ENCODE data around the gene HNRNPF. TPM values are rescaled to one million over a fixed set of nuclear protein-coding genes. Genes with fewer than 3 reads are reported as not detected.

Gene HNRNPF
- total RNA-seq, 1 donor: 235 TPM

- DNase-seq (ENCODE audit: low read depth in 2 of 3, low spot score in 2 of 3): no peak
These were observed 25.6 kb downstream of the HNRNPF start for GRCh38 chr10:43383204-43383971.

GRCh38 chr10:43380610-43381222, 28.3 kb downstream of the HNRNPF start:
- DNase-seq (ENCODE audit: low read depth in 2 of 3, low spot score in 2 of 3): peak in 1 of 3 donors; percentile 18

DNA sequence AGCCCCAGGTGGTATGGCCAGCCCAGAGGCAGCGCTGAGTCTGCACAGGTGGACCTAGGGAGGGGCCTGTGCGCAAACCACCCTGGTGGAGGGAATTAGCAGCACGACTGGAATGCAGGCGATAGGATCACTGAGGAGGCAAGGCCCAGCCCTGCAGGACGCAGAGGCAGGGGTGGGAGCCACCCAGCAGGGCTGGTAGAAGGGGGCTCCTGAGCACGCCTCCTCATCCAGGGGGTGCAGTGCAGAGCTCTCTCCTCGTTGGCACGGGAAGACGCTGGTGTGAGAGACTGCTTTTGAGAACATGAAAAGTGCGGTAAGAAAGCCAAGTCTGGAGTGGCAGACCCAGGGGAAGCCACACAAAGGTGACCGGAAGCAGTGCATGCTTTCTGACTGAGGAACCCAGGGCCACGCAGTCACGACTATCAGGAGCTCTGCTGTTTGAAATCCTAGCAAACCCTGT, 31.5 kb downstream of the HNRNPF start:
- no peak for DNase-seq (ENCODE audit: low read depth in 2 of 3, low spot score in 2 of 3)

DNA sequence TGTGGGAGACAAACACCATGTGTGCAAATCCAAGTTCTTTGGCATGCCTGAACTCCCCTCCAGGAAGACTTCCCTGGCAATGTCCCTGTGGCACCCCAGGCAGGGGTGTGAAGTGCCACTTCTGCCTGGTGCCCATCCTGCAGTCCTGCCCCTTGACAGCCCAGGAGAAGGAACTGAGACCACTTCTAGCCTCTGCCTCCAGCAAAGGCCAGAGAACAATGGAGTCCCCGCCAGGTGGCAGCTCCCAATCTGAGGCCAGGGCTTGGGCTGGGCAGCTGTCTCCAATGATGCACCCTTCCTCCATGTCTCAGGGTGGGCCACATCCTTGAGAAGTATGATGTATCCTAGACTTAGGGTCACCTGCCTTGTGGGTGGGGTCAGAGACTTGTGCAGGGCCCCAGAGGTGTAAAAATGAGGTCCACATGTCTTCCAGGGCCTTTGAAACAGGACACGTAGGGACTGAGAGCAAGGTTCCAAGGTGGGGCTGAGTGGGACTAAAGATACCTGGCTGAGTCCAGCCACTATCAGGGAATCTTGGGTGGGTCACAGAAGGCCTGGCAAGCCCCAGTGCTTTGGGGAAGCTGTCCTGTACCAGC, 32.1 kb downstream of the HNRNPF start:
- DNase-seq (ENCODE audit: low read depth in 2 of 3, low spot score in 2 of 3): no peak

DNA sequence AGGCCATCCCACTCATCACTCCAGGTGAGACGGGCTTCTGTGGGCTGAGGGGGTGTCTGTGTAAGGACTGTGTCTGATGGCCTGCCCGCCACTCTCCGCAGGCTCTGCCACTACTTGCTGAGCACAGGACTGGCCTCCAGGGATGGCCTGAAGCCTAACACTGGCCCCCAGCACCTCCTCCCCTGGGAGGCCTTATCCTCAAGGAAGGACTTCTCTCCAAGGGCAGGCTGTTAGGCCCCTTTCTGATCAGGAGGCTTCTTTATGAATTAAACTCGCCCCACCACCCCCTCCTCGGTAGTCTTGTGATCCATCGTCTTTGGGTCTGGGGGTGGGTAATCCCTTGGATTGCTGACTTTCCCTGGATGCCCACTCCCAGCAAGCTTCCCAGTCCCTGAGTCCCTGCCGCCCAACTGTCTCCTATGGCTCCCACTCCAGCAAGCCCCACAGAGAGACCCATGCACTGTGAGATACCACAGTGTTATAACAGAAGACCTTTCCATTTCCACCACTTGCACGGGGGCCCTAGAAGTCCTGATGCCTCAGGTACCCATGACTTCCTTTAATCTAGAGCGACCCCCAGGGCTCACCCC, 32.8 kb downstream of the HNRNPF start:
- DNase-seq (ENCODE audit: low read depth in 2 of 3, low spot score in 2 of 3): no peak

- DNase-seq (ENCODE audit: low read depth in 2 of 3, low spot score in 2 of 3): no peak
These were observed 33.5 kb downstream of the HNRNPF start for GRCh38 chr10:43375401-43376020.

- DNase-seq (ENCODE audit: low read depth in 2 of 3, low spot score in 2 of 3): no peak
These were observed 34.8 kb downstream of the HNRNPF start for GRCh38 chr10:43374194-43374593.

DNA sequence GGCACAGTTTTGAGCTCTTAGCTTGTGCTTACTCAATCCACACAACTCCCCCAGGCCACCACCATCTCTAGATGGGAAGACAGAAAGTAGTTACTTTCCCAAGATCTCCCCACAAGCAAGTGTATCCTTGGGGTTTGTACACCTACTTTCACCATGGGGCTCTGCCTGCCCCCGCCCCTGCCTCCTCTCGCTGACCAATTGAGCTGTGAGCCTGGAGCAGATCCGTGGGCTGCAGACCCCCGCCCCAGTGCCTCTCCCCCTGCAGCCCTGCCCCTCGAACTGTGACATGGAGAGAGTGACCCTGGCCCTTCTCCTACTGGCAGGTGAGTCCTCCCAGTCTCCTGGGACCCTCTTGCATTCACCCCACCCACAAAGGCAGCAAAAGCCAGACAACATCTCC, 35.5 kb downstream of the HNRNPF start:
- DNase-seq (ENCODE audit: low read depth in 2 of 3, low spot score in 2 of 3): no peak

GRCh38 chr10:43372765-43373361, 36.1 kb downstream of the HNRNPF start:
- DNase-seq (ENCODE audit: low read depth in 2 of 3, low spot score in 2 of 3): no peak

- no peak for DNase-seq (ENCODE audit: low read depth in 2 of 3, low spot score in 2 of 3)
These were observed 37.6 kb downstream of the HNRNPF start, which contains the start of gene FXYD4 for GRCh38 chr10:43371418-43371817. FXYD4 (plus strand) TSS chr10:43371636; CDS start chr10:43373747, 2,111 bp downstream.

GRCh38 chr10:43370671-43371215, 38.2 kb downstream of the HNRNPF start:
- DNase-seq (ENCODE audit: low read depth in 2 of 3, low spot score in 2 of 3): no peak

DNA sequence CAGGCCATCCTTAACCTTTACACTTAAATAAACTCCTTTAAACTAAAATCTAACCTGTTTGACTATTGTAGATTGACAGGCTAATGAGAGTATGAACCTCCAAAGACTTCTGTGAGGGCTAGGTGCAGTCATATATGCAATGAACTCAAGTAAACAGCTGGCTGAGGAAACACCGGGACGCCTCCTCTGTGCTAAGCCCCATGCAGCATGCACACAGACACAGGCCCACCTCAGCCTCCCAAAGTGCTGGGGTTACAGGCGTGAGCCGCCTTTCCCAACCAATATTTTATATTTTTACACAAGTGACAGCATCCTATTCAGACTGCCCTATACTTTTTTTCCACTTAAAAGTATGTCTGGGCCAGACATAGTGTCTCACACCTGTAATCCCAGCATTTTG, 39.1 kb downstream of the HNRNPF start:
- DNase-seq (ENCODE audit: low read depth in 2 of 3, low spot score in 2 of 3): no peak

- DNase-seq (ENCODE audit: low read depth in 2 of 3, low spot score in 2 of 3): no peak
These were observed 44.0 kb downstream of the HNRNPF start for GRCh38 chr10:43365001-43365400.

DNA sequence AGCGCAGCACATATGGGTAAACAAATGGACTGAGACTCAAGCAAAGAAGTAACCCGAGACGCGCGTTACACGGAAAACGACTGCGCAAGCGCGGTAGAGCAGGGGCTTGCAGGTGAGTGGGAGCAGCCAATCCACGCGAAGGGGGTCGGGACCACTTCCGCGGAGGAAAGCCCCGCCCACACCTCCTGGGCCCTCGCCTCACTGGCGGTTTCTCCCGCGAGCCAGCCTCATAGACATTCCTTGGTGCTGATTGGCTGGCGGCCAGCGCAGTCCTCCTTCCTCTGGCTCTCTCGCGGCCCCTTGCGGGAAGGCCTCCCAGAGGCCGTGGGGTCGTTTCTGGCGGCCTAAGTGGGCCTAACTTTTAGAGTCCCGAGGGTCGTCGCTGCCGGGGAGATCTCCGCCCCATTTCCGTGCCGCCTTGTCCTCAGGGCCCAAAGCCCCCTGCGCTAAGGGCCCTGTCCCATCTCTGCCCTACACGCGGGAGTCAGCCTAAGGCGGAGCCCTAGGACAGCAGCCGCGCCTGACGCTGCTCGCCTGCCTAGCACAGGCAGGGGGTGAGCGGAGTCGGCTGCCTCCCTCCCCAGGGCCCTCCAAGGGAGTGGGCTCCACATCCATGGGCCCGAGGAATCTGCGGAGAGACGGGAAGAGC, 46.7 kb downstream of the HNRNPF start:
- DNase-seq (ENCODE audit: low read depth in 2 of 3, low spot score in 2 of 3): peak; percentile 92 to 98 (median 97)

- DNase-seq (ENCODE audit: low read depth in 2 of 3, low spot score in 2 of 3): peak in 1 of 3 donors; percentile 14
These were observed 47.3 kb downstream of the HNRNPF start for GRCh38 chr10:43361547-43362190.

GRCh38 chr10:43360086-43360485, 48.9 kb downstream of the HNRNPF start:
- DNase-seq (ENCODE audit: low read depth in 2 of 3, low spot score in 2 of 3): no peak

- DNase-seq (ENCODE audit: low read depth in 2 of 3, low spot score in 2 of 3): no peak
These were observed 53.1 kb downstream of the HNRNPF start for GRCh38 chr10:43355749-43356371.

- no peak for DNase-seq (ENCODE audit: low read depth in 2 of 3, low spot score in 2 of 3)
These were observed 54.1 kb downstream of the HNRNPF start for GRCh38 chr10:43354879-43355380.

DNA sequence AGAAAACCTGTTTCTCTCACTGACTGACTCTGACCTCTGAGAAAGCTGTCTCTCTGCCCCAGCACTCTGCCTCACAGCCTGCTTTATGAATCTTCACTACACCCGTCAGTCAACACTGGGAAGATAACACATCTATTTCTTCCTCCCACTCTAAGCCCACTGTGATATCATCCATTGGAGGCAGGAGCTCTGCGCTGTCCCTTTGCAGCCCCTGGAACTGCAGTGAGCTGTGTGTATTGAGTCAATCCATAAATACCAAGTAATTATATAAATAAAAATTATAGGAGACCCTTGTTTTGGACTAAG, 54.7 kb downstream of the HNRNPF start:
- DNase-seq (ENCODE audit: low read depth in 2 of 3, low spot score in 2 of 3): no peak
